Upper lobe of left lung (tissue), 6 donors: Measurements from ENCODE around the gene LRCH1. TPM values are rescaled to one million over a fixed set of nuclear protein-coding genes. Genes with fewer than 3 reads are reported as not detected.

Source experiments
- ATAC-seq, 2 donors: fragments of 200-7000 bp; cut with Tn5 transposase; one replicate each; pipeline ENCODE4 v1.9.1; 2022; ENCODE audit warnings: mild to moderate bottlenecking in 2 of 2, moderate library complexity in 2 of 2; ENCODE audit not compliant: low FRiP score in 2 of 2
- DNase-seq, 2 donors: peaks; one replicate each; pipeline ENCODE4 v3.0.0-alpha.2; 2019 to 2020
- H3K27ac ChIP-seq, 4 donors: fragments of 200-600 bp; sonication (generic); one replicate each; pipeline ENCODE4 v1.5.1; 2016 to 2019
- H3K27me3 ChIP-seq, 4 donors: fragments of 200-600 bp; sonication (generic); one replicate each; pipeline ENCODE4 v1.5.1; 2017 to 2019
- H3K36me3 ChIP-seq, 4 donors: fragments of 200-600 bp; sonication (generic); one replicate each; pipeline ENCODE4 v1.5.1; 2016 to 2019
- H3K4me1 ChIP-seq, 4 donors: fragments of 200-600 bp; sonication (generic); one replicate each; pipeline ENCODE4 v1.5.1; 2018 to 2019
- H3K4me3 ChIP-seq, 4 donors: fragments of 200-600 bp; sonication (generic); one replicate each; pipeline ENCODE4 v1.5.1; 2017 to 2019; ENCODE audit warnings: mild to moderate bottlenecking in 2 of 4, moderate library complexity in 1 of 4
- H3K9me3 ChIP-seq, 4 donors: fragments of 200-600 bp; sonication (generic); one replicate each; pipeline ENCODE4 v1.5.1; 2018 to 2019
- CTCF ChIP-seq, 6 experiments: fragments of 450-650 bp in 4 of 6; fragments of 200-600 bp in 2 of 6; sonication (generic) in 2 of 6; IDR thresholded peaks; one replicate each; pipeline ENCODE4 v1.5.1; 2016 to 2019; ENCODE audit warnings: antibody characterized with exemption in 6 of 6
- EP300 ChIP-seq, 4 donors: sonication (generic); formaldehyde crosslinking; IDR thresholded peaks; one replicate each; pipeline ENCODE4 v1.5.1; 2017; ENCODE audit warnings: antibody characterized with exemption in 4 of 4, control low read depth in 2 of 4
- POLR2A ChIP-seq, 4 donors: fragments of 450-650 bp; IDR thresholded peaks; one replicate each; pipeline ENCODE4 v1.5.1; 2016 to 2017; ENCODE audit warnings: antibody characterized with exemption in 4 of 4, mild to moderate bottlenecking in 2 of 4
- POLR2AphosphoS5 ChIP-seq, 2 donors: sonication (generic); formaldehyde crosslinking; IDR thresholded peaks; one replicate each; pipeline ENCODE4 v1.5.1; 2017; ENCODE audit warnings: antibody characterized with exemption in 2 of 2
- WGBS, 2 donors: methylation state at CpG; one replicate each; pipeline ENCODE4 v1.1.5; 2017 to 2018; 5-methylcytosine and 5-hydroxymethylcytosine counted together
- total RNA-seq, 6 donors: library from RNA; depleted of rRNA in 4 of 6; stranded (reverse); fragments of >200 nt in 4 of 6; gene quantifications; one replicate each; pipeline versions ENCODE4 v1.1.0 to v1.2.1, GENCODE V29; 2016 to 2021
- donor health status: DM: no; HTN: no; CAD: no; lungs with moderate emphysema.
- donor health status: DM: no; HTN: yes; CAD: no; lungs with severe emphysema.

Gene LRCH1
- total RNA-seq, 6 donors from 2014 or later: 17.2 to 27.0 (median 22.7) TPM

GRCh38 chr13:46631179-46631542, 78.2 kb downstream of the LRCH1 start:
- peak overlapping the region in 1 of 4 donors; percentile 36 for H3K27ac ChIP-seq
- H3K36me3 ChIP-seq: no peaks in the 10 kb centered on the region
- no peak overlapping the region for H3K4me3 ChIP-seq
- peaks cover 26 to 37% (median 31%) of the 10 kb centered on the region in 4 donors for H3K4me1 ChIP-seq
- no peaks in the 10 kb centered on the region for H3K9me3 ChIP-seq
- no peak for DNase-seq
- TF ChIP-seq EP300 (IDR thresholded peaks at IDR 0.05) (no peak), POLR2AphosphoS5 (IDR thresholded peaks at IDR 0.05) (no peak), POLR2A (IDR thresholded peaks at IDR 0.05) (no peak), CTCF (IDR thresholded peaks at IDR 0.05) (no peak)
- no peaks in the 10 kb centered on the region for H3K27me3 ChIP-seq
- ATAC-seq: no peak
- whole genome bisulfite sequencing, 2 donors: 73 to 75% methylated on average over 2 of the region's 2 CpGs

DNA sequence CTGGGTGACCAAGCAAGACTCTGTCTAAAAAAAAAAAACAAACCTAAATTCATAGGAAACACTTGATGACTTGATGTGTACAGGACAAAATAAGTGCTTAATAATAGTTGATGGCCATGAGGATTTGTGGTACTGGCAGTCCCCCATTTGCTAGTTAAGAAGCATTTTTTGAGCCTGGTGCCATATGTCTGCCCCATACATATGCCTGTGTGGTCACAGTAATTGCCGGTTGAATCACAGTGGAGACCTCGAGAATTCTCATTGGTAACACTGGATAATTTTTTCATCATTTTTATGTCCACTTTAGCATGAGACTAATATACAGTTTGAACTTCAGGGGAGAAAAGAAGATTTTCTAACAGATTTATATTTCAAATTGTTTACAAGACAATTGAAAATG, 79.2 kb downstream of the LRCH1 start:
- ATAC-seq (no peak), DNase-seq (no peak)
- H3K4me1 ChIP-seq: peaks cover 26 to 34% (median 31%) of the 10 kb centered on the region in 4 donors
- no peaks in the 10 kb centered on the region for H3K36me3 ChIP-seq
- H3K27ac ChIP-seq: no peak overlapping the region
- no peaks in the 10 kb centered on the region for H3K27me3 ChIP-seq
- WGBS, 2 donors: 95 to 98% methylated on average over 2 of the region's 2 CpGs
- no peaks in the 10 kb centered on the region for H3K9me3 ChIP-seq
- H3K4me3 ChIP-seq: no peak overlapping the region
- no peak for TF ChIP-seq EP300 (IDR thresholded peaks at IDR 0.05)
- TF ChIP-seq CTCF (IDR thresholded peaks at IDR 0.05): no peak
- no peak for TF ChIP-seq POLR2AphosphoS5 (IDR thresholded peaks at IDR 0.05)
- no peak for TF ChIP-seq POLR2A (IDR thresholded peaks at IDR 0.05)

- no peaks in the 10 kb centered on the region for H3K9me3 ChIP-seq
- no peak for TF ChIP-seq POLR2A (IDR thresholded peaks at IDR 0.05)
- no peak for TF ChIP-seq CTCF (IDR thresholded peaks at IDR 0.05)
- TF ChIP-seq POLR2AphosphoS5 (IDR thresholded peaks at IDR 0.05): no peak
- no peak for TF ChIP-seq EP300 (IDR thresholded peaks at IDR 0.05)
- 54 to 61% methylated on average over 3 of the region's 3 CpGs for WGBS, 2 donors
- H3K27me3 ChIP-seq: no peaks in the 10 kb centered on the region
- no peak overlapping the region for H3K4me3 ChIP-seq
- H3K27ac ChIP-seq: no peak overlapping the region
- DNase-seq (no peak), ATAC-seq (peak in 1 of 2 donors; percentile 46)
- H3K4me1 ChIP-seq: peaks cover 26 to 34% (median 30%) of the 10 kb centered on the region in 4 donors
- no peaks in the 10 kb centered on the region for H3K36me3 ChIP-seq
Measured at GRCh38 chr13:46633416-46633815, 80.4 kb downstream of the LRCH1 start.

GRCh38 chr13:46636451-46636850, 83.5 kb downstream of the LRCH1 start:
- no peak overlapping the region for H3K4me3 ChIP-seq
- no peaks in the 10 kb centered on the region for H3K36me3 ChIP-seq
- WGBS, 2 donors: 44 to 63% methylated on average over 2 of the region's 2 CpGs
- H3K4me1 ChIP-seq: peaks cover 15 to 36% (median 21%) of the 10 kb centered on the region in 4 donors
- no peaks in the 10 kb centered on the region for H3K9me3 ChIP-seq
- ATAC-seq (no peak), DNase-seq (no peak)
- H3K27ac ChIP-seq: no peak overlapping the region
- TF ChIP-seq POLR2A (IDR thresholded peaks at IDR 0.05): no peak
- no peak for TF ChIP-seq POLR2AphosphoS5 (IDR thresholded peaks at IDR 0.05)
- no peak for TF ChIP-seq EP300 (IDR thresholded peaks at IDR 0.05)
- TF ChIP-seq CTCF (IDR thresholded peaks at IDR 0.05): no peak
- H3K27me3 ChIP-seq: no peaks in the 10 kb centered on the region

- no peak overlapping the region for H3K4me3 ChIP-seq
- H3K4me1 ChIP-seq: peaks cover 14 to 43% (median 24%) of the 10 kb centered on the region in 4 donors
- ATAC-seq (no peak), DNase-seq (no peak)
- H3K27ac ChIP-seq: no peak overlapping the region
- no peaks in the 10 kb centered on the region for H3K36me3 ChIP-seq
- no peaks in the 10 kb centered on the region for H3K9me3 ChIP-seq
- WGBS, 2 donors: 91 to 97% methylated on average over 4 of the region's 4 CpGs
- H3K27me3 ChIP-seq: no peaks in the 10 kb centered on the region
- TF ChIP-seq EP300 (IDR thresholded peaks at IDR 0.05) (no peak), POLR2A (IDR thresholded peaks at IDR 0.05) (no peak), CTCF (IDR thresholded peaks at IDR 0.05) (no peak), POLR2AphosphoS5 (IDR thresholded peaks at IDR 0.05) (no peak)
Measured at GRCh38 chr13:46637213-46637612, 84.2 kb downstream of the LRCH1 start.
